Hematopoietic multipotent progenitor cell treated with erythropoietin and hydrocortisone succinate and interleukin-3 and kit ligand, for 17 days (in vitro differentiated cells): Measurements from ENCODE around the gene BLNK.

ENCODE experiments used
- DNase-seq: peaks from one replicate; pipeline ENCODE4 v3.0.0-alpha.2; 2015; ENCODE audit warnings: low spot score

The BLNK gene

DNA sequence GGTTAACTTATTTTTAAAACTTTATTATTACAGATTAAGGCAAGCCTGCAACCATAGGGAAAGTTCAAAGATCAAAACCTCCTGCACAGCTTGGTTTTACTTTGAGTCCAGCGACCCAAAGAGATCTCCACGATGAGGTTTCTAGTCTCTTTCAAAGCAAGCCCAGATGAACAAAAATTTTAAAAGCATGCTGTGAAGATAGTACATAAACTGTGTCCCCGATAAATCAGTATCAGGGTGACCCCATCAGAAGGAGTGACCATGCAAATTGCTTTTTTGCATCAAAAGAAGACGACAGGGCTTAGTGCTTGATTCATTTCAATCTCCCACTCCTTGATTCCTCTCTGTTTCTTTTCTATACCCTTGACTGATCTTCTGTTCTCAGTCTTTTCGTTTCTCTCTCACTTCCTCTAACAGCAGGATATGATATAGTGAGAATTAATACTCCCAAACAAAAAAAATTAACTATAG is 16.8 kb upstream of the BLNK start:
- no peak for DNase-seq

DNA sequence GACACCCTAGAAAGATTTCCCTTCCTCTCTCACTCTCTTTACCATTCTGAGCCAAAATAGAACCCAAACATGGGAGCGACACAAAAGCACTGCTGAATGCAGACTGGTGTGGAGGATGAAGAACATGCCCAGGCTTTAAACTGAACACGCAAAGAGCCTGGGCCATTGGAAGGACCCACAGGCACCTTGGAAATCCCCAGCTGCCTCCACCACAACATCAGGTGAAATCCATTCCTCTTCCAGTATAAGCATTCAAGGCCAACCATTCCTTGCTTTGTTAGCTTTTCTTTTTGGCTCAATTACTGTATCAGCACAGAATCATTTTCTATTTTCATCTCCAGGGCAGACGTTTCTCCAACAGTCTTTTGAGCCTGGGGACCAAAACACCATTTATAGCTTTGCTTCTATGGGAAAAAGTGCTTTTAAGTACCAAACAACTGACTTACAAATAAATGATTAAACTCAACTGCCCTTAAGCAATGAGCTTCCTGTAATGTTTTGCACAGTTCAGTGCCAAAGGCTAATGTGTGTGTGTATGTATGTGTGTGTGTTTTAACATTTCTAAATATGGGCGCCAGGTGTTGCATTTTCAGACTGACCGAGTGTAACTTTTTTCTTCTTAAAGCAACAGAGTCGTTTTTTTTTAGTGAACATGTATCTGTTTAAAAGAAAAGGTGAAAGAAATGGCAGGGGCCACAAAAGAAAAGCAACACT is 16.2 kb upstream of the BLNK start:
- DNase-seq: no peak

DNA sequence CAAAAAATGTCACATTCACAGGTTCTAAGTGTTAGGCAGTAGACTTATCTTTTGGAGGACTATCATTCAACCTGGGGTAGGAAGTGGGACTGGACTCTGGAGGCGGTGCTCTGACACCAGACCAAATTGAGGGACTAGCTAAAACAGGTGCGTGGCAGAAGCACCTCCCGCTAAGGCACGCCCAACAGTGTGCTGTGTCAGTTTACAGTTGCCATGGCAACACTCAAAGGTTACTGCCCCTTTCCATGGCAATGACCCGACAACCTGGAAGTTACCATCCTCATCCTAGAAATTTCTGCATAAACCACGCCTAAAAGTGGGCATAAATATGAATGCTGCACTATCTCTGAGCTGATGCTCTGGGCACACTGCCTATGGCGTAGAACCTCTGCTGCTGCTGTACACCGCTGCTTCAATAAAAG is 14.0 kb upstream of the BLNK start:
- DNase-seq: no peak

DNA sequence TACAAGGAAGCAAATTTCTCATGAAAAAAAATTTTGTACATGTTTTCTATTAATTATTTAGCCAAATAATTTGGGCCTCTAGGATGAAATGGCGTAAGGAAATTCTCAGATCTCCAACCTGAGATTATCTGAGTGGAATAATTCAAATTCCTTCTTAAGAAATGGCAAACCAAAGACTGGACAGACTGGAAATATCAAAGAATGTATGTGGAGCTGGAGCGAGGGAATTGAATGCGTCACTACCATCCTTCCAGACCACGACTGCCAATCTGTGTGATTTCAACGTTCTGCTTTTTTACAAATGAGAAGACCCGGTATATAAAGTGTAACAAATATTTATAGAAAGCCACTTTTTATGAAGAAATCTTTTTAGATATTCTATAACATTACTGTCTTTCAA is 12.4 kb upstream of the BLNK start:
- DNase-seq: no peak

DNA sequence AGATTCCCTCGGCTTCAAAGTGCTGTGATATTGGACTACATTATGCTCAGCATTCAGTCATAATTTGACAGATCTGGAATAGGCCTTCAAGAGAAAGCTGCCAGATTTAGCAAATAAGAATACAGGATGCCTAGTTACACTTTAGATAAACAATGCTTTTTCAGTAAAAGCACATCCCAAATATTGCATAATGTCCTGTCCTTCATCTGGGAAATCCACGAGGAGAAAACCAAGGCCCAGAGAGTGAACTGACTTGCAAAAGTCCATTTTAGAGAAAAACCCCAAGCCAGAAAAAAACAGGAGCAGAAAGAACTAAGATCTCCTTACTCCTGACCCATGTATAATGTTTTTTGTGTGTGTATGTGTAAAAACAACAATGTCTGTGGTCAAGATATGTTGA is 12.0 kb upstream of the BLNK start:
- DNase-seq: no peak

DNA sequence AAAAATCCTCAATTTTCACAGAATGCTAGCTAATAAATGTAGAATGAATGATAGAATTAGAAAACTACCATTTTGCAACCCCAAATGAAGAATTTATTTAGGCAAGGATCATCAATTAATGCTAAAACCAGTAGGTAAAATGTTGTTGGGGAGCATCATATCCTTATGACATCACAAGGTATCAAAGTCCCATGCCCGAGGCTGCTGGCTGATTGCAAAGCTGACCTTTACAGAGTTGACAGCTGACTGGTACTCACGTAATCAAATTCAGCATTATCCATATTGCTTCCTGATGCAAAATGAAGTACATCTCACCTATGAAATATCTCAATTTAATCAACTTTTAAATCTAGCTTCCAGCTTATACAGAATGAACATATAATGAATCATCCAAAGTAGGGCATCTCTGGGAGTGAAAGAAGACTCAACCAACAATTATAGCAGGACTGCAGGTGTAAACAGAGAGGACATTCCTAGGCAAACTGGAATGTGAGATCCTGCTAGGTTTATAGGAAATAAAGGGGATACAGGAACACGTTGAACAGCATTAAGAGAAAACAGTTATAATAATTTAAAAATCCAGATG is 10.2 kb upstream of the BLNK start:
- DNase-seq: no peak

DNA sequence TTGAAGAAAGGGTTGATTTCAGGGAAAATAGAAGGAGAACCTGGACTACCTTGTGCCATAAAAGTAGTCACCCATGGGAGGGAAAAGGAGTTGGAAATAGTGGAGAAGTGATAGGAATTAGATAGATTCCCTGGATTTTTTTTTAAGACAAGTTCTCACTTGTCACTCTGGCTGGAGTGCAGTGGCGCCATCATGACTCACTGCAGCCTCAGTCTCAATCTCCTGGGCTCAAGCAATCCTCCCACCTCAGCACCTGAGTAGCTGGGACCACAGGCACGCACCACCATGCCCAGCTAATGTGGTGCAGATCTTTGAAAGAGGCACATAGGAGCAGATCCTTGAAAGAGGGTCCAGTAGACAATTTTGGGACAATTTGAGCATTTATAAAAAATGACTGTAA is 9.5 kb upstream of the BLNK start:
- DNase-seq: no peak

DNA sequence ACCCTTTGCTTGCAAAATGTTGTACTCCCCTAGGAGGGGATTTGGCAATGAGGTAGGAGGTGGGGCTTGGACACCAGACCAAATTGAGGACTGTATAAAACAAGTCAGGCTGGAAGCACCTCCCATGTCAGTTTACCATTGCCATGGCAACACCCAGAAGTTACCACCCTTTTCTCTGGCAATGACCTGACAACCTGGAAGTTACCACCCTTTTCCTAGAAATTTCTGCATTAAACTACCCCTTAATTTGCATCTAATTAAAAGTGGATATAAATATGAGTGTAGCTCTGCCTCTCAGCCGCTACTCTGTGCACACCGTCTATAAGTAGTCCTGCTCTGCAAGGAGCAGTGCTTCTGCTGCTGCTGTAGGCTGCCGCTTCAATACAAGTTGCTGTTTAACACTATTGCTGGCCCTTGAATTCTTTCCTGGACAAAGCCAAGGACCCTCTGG is 7.8 kb upstream of the BLNK start:
- no peak for DNase-seq

DNA sequence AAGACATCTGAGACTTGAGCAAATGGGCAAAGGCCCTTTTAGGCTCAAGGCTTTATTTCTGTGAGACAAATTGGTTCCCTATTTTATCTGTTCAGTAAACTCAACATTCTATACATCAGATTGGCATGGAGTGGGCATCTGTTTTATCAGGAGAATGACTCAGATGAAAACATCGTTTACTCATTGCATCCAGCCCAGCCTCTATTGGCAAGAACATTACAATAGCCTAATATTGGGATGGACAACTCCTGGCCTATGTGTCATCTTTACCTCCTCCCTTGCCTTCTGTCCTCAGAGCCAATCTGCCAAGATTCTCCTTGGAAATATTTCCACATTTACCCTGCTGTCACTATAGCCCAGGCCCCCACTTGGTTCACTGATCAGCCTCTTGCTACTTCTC is 5.5 kb upstream of the BLNK start:
- no peak for DNase-seq

DNA sequence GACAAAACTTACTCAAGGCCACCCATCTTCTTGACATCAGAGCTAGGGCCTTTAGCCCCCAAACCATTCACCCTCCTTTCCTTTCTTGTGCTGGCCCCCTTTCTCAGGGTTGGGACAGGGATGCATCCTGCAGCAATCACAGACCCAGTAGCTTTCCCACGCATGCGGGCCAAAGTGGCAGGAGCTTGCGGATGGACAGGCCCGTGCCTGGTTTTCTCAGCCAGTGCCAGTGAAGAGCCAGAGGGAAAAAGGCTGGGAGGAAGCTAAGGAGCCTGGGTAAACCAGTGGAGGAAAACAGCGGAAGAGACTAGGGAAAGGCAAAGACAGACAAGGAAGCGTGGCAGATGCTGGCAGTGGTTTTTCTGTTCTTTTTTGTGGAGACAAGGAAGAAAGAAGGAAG is 5.1 kb upstream of the BLNK start:
- DNase-seq: no peak

DNA sequence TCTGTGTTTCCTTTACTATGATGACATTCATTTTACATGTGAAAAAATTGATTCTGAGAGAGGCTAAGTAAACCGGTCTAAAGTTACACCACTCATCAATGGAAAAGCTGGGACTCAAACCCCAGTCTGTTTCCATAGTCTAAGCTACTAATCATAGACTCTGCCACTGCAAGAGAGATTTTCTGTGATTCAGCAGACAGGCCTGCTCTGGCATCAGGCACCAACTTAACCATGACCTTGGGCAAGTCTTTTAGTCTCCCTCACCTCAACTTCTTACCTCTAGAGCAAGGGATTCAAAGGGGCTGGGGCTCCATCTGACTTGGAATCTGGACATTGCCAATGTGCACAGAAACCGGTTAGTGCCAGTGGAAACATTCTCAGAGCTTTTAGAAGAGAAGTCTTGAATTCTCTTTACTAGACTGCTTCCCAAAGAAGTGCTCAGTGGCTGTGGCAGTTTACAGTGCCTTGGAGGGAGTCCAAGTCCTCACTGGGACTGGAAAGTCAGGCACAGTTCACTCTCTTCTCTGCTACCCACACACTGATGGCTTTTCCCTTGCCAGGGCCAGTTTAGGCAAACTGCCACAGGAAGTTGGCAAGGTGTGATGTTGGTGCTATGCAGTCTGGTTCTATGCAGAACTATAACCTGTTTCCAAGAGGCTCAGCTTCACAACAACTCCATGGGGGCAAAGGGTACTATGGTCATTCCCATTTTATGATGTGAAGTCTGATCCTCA is 4.5 kb upstream of the BLNK start:
- no peak for DNase-seq

DNA sequence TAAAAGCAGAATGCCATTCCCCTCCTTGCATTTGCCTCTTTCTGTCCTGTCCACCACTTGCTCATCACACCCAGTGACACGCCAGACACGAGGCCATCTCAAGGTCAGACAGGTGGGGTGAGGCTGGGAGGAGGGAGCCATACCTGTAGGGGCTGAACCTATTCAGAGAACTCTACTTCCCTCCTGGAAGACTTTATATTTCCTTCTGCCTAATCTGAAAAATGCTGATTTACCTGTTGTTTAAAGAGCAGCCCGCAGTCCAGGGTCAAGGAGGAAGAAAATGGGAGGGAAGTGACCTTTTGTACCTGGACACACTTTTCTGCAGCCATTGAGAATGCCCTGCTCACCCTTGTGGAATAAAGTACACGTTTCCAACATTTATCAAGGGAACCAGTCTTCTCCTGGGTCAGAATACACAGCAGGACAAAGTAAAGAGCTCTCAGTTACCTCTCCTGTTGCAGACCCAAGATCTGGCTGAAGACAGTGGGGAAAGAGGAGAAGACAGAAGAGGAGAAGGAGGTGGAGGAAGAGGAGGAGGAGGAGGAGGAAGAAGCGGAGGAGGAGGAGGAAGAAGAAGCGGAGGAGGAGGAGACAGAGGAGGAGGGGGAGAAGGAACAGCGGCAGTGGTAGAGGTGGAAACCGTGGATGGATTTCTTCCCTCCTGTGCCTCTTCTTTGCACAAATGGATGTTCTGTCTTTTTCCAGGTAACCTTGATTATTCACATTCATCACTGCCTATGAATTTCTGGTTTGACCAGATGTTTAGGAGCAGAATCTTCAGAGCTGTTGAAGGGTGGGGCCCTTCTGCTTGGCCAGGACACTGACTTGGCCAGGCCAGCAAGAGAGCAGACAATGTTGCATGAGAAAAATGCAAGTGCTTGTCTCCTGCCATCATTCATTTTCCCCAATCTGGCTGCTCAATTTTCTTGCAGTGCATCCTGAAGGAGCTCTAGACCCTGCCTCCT is 1.2 kb upstream of the BLNK start:
- DNase-seq: no peak

DNA sequence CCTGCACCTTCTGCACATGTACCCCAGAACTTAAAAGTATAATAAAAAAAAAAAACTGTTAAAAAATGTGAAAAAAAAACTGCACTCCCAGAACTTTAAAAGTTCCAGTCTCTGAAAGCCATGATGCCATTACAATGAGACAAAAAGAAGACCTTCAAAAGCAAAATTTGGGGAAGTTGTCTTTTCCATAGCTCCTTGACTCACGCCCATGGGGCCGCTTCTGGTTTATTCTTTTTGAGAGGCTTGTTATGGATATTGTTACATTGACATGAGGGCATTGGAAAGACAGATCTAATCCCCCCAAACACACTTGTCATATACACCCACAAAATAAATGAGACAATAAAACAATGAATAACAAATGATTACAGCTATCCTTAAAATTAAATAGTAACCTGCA is 798 bp downstream of the BLNK start:
- no peak for DNase-seq

DNA sequence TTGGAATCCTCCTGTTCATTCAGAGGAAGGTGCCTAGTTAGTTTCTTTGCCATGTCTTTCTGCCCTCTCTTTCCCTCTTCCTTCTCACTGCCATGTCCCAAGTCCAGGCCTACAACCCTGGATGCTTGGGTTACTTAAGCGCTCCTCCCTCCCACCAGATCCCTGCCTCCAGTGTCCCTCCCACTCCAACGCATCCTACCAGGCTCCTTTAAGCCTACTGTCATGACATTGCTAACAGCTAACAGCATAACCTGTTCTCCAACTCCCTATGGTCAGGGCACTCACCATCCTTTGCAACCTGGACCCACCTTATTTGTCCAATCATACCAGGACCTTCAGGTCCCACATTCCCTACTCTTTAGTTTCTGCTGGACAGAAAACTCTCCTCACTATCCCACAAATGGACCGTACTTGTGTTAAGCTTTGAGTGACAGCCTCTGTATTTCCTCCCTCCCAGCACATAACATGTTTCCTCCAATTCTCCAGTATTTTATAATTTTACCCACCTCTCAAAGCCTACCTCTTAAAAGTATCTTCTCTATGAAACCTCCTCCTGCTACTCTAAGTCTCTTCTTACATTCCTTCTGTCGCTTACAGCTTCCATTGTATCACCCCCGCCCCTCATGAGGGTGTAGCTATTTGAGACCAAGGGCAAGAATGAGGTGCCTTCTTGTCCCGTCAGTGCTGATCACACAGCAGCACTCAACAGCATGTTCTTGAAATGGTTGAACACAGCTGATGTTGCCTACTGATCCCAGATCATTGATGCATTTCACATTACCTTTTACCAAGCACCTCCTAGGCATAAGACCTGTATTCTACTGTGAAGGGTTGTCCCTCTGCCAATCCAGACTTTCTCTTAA is 1.7 kb downstream of the BLNK start:
- no peak for DNase-seq

DNA sequence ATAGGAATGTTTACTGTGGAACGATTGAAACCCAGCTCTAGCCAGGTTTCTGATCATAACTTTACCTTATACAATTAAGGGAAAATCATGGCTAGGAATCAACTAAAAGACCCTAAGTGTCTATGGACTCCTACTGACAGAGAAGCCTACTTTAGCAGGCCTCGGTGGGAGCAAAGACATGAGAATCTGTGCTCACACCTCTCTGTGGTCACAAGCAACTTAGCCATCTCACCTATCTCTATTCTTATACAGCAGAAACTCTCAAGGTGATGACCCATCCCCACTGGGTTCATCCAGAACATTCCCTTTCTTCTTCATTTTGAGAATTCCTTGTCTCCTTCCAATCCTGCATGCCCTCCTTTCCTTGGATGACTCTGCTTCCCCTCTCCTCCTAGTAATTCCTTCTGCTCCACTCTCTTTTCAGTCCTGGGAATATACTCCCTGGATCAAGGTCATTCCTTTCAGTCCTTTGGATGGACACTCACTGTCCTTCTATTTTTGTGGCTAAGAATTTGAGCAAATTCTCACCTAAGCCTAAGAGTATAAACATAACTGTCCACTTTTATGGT is 2.9 kb downstream of the BLNK start:
- DNase-seq: no peak

DNA sequence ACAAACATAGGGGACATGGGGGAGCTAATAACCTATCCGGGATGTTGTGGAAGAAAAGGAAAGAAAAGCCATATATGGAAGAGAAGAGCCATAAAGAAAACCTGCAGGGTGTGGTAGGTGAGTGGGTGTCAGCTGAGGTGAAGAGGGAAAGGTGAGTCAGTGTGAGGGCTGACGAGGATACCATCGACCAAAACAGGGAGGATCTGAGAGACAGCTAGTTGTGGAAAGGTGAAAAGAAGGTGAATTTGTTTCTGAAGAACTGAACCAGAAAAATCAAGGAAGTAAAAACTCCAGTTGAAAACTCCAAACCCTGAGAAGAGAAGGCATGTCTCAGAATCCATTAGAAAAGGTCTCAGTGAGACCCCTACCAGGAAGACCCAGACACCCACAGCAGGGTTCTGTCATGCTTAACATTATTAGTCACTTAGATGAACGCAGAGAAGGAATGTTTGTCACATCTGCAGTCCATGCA is 4.1 kb downstream of the BLNK start:
- no peak for DNase-seq

DNA sequence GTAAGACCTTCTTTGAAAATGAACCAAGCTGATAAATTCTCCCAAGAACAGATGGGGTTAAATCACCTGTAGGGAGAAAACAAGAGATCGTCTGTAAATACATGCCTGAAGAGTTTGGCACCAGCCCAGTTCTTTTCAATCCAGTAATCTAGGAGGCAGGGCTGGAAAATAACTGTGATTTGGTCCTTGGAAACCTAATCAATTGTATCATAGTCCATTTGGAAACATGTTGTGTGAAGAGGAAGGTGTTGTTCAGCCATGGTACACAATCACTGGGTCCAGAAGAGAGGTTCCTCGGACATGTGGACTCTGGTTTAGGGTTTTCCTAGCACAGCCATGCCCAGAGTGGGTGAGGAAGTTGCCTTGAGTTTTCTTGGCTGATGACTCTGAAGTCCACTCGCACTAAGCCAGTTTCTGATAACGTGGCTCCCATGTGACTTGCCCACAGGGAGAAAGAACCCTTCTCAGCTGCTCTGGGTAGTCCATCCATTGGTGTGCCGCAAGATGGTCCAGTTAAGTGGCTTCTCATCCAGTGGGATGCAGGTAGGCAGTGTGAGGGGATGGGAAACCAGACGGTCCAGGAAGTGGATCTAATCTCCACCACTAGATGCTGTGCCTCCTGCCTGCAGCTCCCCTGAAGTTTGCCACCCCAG is 5.1 kb downstream of the BLNK start:
- no peak for DNase-seq

DNA sequence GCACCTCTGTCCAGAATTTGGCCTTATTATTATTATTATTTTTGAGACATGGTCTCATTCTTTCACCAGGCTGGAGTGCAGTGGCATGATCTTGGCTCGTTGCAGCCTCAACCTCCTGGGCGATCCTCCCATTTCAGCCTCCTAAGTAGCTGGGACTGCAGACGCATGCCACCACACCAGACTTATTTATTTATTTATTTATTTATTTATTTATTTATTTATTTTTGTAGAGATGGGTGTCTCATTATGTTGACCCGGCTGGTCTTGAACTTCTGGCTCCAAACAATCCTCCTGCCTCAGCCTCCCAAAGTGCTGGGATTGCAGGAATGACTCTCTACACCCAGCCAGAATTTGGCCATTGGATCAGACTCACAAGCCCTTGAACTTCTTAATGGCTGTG is 6.4 kb downstream of the BLNK start:
- DNase-seq: no peak

DNA sequence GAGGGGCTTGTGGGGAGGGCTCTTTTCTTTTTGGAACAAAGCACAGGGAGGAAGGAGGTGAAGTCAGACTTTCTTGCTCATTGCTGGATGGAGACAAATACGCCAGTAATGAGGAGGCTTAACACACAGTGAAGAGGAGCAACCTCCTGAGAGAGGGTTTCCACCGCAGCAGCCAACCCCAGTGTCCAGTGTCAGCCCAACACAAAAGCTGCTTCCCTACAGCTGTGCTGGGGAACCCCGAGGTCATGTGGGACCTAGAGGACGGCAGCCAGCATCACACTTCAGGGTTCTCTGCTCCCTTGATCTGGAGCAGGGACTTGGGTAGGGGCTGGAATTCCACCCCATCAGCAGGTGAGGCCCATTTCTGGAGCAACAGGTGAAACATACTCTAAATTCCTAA is 7.7 kb downstream of the BLNK start:
- DNase-seq: no peak

DNA sequence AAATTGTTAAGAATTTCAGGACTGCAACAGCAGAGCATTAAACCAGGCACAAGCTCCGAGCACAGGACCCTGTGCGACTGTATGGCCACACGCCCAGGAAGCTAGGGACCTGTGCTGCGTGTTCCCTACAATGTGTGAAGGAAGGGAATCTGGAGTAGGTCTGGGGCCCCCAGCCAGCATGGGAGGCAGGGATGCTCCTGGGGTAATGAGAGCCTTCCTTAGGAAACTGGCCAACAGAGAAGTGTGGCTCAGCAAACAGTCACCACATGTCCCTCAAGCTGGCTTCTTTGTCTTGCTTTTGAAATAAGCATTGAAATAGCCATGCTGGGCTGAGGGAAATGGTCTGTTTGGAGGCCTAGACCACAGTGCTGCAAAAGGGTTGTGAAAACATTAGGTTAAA is 8.2 kb downstream of the BLNK start:
- DNase-seq: no peak
